HEK293 (cell line): ENCODE data around the gene CHL1.

Experiments
- CTCF ChIP-seq: fragments of 450-650 bp; formaldehyde crosslinking; IDR thresholded peaks from 2 replicates; pipeline ENCODE4 v1.5.1; 2016; ENCODE audit warnings: missing biosample characterization, missing genetic modification characterization
- TCF7L2 ChIP-seq: IDR thresholded peaks from 2 replicates; pipeline ENCODE4 v1.6.1; 2011; ENCODE audit warnings: low read depth, mild to moderate bottlenecking, inconsistent platforms, low read length, moderate library complexity, borderline replicate concordance
- ZBTB7A ChIP-seq: fragments of 450-650 bp; formaldehyde crosslinking; IDR thresholded peaks from 2 replicates; pipeline ENCODE4 v1.5.1; 2016; ENCODE audit warnings: low read depth, missing biosample characterization, missing genetic modification characterization
- ZNF138 ChIP-seq: fragments of 450-650 bp; formaldehyde crosslinking; IDR thresholded peaks from 2 replicates; pipeline ENCODE4 v1.5.1; 2016; ENCODE audit warnings: missing biosample characterization, missing genetic modification characterization, borderline replicate concordance
- ZNF214 ChIP-seq: fragments of 450-650 bp; formaldehyde crosslinking; IDR thresholded peaks from 2 replicates; pipeline ENCODE4 v1.5.1; 2017; ENCODE audit warnings: missing biosample characterization, mild to moderate bottlenecking, missing genetic modification characterization, borderline replicate concordance
- ZNF311 ChIP-seq: fragments of 450-650 bp; formaldehyde crosslinking; IDR thresholded peaks from 2 replicates; pipeline ENCODE4 v1.5.1; 2017; ENCODE audit warnings: missing biosample characterization, missing genetic modification characterization, borderline replicate concordance
- ZNF501 ChIP-seq: fragments of 450-650 bp; formaldehyde crosslinking; IDR thresholded peaks from 2 replicates; pipeline ENCODE4 v1.5.1; 2016; ENCODE audit warnings: missing biosample characterization, missing genetic modification characterization
- ZNF624 ChIP-seq: fragments of 450-650 bp; formaldehyde crosslinking; IDR thresholded peaks from 2 replicates; pipeline ENCODE4 v1.5.1; 2017; ENCODE audit warnings: missing biosample characterization, missing genetic modification characterization
- ZNF777 ChIP-seq: fragments of 450-650 bp; formaldehyde crosslinking; IDR thresholded peaks from 2 replicates; pipeline ENCODE4 v1.5.1; 2017; ENCODE audit warnings: missing biosample characterization, missing genetic modification characterization, borderline replicate concordance
- ZSCAN16 ChIP-seq: fragments of 450-650 bp; formaldehyde crosslinking; IDR thresholded peaks from 2 replicates; pipeline ENCODE4 v1.5.1; 2016; ENCODE audit warnings: missing biosample characterization, missing genetic modification characterization

GRCh38 chr3:307182-307581, 110.6 kb downstream of the CHL1 start:
- TF ChIP-seq ZNF214, result no peak
- TF ChIP-seq ZNF624 (tag by site-specific recombination), result no peak
- no peak for TF ChIP-seq ZNF138 (tag by site-specific recombination)
- no peak for TF ChIP-seq TCF7L2
- no peak for TF ChIP-seq CTCF
- TF ChIP-seq ZNF311 (tag by site-specific recombination), result no peak
- TF ChIP-seq ZNF501 (tag by site-specific recombination), result no peak
- TF ChIP-seq ZNF777, result no peak
- TF ChIP-seq ZBTB7A, result no peak
- no peak for TF ChIP-seq ZSCAN16
